GM21528 (cell line): Measurements from ENCODE around the gene GLTP.

Experiments used
- ATAC-seq: cut with Tn5 transposase; IDR thresholded peaks from one replicate; pipeline ENCODE4 v1.9.1; 2021; ENCODE audit warnings: mild to moderate bottlenecking, moderate library complexity; ENCODE audit not compliant: unreplicated experiment, low FRiP score

Gene GLTP

GRCh38 chr12:109807954-109808643, 72.2 kb downstream of the GLTP start:
- ATAC-seq: no peak

DNA sequence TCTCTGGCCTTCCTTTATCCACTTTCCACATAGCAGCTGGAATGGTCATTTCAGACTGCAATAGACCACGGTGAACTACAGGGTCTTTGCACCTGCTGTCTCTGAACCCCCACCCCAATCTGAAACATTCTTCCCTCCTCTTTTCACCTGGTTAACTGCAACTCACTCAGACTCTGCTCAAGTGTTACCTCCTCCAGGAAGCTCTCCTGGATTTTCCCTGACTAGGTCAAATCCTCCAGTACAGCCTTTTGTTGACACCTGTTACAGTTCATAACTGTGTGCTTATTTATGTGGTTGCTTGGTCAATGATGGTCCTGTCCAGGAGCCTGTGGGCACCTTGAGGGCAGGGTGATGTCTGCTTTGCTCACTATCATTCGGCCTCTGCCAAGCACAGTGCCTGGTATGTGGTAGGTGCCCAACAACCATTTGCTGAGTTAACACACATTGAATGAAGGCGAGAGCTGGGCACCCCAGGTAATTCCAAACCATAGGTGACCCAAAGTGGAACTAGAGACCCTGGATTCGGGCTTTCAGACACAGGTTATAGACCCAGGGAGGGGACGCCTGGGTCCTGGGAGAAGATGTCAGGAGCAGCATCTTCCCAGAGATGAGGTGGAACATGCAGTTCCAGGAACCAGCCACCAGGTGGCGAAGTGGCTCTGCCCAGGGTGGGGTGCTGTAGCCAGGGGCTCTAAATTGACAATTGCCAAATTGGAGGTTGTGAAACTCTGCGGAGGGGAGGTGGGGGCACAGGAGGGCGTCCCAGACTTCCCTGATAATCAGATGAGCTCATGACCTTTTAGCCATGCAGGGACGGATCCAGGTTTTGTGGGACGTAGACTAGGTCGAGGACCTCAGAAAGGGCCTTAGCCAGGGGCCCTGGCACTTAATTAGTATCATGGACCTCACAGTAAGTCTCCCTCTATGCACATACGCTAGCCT, 75.2 kb downstream of the GLTP start:
- no peak for ATAC-seq

DNA sequence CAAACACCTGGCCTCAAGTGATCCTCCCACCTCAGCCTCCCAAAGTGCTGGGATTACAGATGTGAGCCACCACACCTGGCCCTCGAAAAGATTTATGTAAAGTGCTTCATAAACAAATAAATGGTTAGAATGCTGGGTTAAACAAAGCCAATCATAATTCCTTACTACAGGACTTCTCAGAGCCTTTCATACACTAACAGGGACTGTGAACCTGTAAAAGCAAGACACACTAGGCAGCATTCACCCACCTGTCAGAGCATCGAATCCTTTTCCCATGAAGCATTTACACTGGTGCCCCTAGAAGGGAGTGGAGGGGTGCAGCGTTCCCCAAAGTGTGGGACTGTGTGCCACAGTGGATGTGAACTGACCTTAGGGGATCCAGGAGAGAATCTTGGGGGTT, 76.7 kb downstream of the GLTP start:
- no peak for ATAC-seq

GRCh38 chr12:109802828-109803227, 77.5 kb downstream of the GLTP start:
- ATAC-seq: no peak
